AG04450 (cell line): Measurements from ENCODE around the gene CCSER1. TPM values are rescaled to one million over a fixed set of nuclear protein-coding genes. Genes with fewer than 3 reads are reported as not detected.

Experiments
- CTCF ChIA-PET: fragments of 300-600, 350-600 bp; formaldehyde crosslinking; extraction: SDS; loops from one replicate; lab custom pipeline; 2022; ENCODE audit warnings: antibody characterized with exemption, inconsistent platforms; lab: Charles Lee
- POLR2A ChIA-PET: fragments of 350-600 bp; formaldehyde crosslinking; extraction: SDS; loops from one replicate; lab custom pipeline; 2021; ENCODE audit warnings: antibody characterized with exemption, inconsistent platforms; lab: Yijun Ruan, JAX
- DNase-seq: peaks from one replicate; pipeline ENCODE4 v3.0.0-alpha.2; 2011; ENCODE audit warnings: low read depth, low spot score
- H3K27ac ChIP-seq: one replicate; pipeline ENCODE4 v1.5.1; 2012; ENCODE audit warnings: low read depth, low read length, control low read depth
- H3K27me3 ChIP-seq: one replicate; pipeline ENCODE4 v1.6.0; 2012; ENCODE audit warnings: low read length; ENCODE audit not compliant: control insufficient read depth, insufficient read depth
- H3K4me3 ChIP-seq: 2 replicates; pipeline ENCODE4 v1.5.1; 2011; ENCODE audit warnings: mild to moderate bottlenecking, low read depth, low read length, control low read depth
- H3K9me3 ChIP-seq: 2 replicates; pipeline ENCODE4 v1.5.1; 2012; ENCODE audit warnings: low read length; ENCODE audit not compliant: control insufficient read depth, insufficient read depth
- CTCF ChIP-seq: IDR thresholded peaks from 2 replicates; pipeline ENCODE4 v1.5.1; 2011; ENCODE audit warnings: low read depth, low read length, control low read depth, inconsistent platforms
- polyA plus RNA-seq: library from polyadenylated mRNA; depleted of rRNA; stranded (reverse); fragments of >200 nt; gene quantifications from 2 replicates; pipeline ENCODE4 v1.2.3, GENCODE V29; 2011

CCSER1 gene
- polyA plus RNA-seq, 1 experiment, result not detected

- CTCF ChIA-PET, result no interaction called here
- no peaks in the 10 kb centered on the region for H3K27me3 ChIP-seq
- H3K4me3 ChIP-seq, result no peak overlapping the region
- H3K27ac ChIP-seq, result no peak overlapping the region
- POLR2A ChIA-PET, result no interaction called here
- DNase-seq, result no peak
- no peak for TF ChIP-seq CTCF
- no peaks in the 10 kb centered on the region for H3K9me3 ChIP-seq
Measured at GRCh38 chr4:90185416-90185815, 58.2 kb downstream of the CCSER1 start.

- H3K27me3 ChIP-seq, result no peaks in the 10 kb centered on the region
- no peak for TF ChIP-seq CTCF
- H3K4me3 ChIP-seq, result no peak overlapping the region
- no peak for DNase-seq
- CTCF ChIA-PET, result no interaction called here
- POLR2A ChIA-PET, result no interaction called here
- H3K27ac ChIP-seq, result no peak overlapping the region
- H3K9me3 ChIP-seq, result no peaks in the 10 kb centered on the region
Measured at GRCh38 chr4:90186229-90186628, 59.0 kb downstream of the CCSER1 start.

DNA sequence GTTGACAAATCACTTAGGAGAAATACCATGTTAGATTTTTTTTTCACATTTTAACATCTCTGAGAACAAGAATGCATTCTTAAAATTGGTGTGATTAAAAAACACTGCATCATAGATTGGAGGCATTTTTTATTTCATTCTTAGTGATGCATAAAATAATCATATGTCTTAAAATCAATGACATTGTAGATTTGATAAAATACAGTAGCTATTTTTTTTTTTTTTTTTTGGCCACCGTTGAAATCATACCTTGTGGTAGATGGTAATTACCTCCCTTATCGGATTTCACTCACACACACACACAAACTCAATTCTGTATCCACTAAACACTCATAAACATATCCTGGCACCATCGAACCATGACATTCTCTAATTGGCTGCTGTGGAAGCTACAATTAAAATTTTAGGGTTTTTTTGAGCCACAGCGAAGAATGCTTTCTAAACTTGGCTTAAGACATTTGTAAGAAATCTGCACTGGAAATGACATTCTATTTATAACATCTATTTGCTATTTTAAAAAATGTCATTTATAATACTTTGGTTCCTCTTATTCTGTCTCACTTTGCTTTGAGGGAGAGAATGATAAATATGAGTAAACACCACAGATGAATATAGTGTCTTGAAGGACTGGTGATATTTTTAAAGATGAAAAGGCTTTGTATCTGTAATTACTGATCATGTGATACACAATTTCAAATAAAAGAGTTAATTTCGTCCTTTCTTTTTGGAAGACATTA is 60.1 kb downstream of the CCSER1 start:
- CTCF ChIA-PET, result interaction anchor here (0.6 kb wide), 1 partner anchor 237 kb away, joined by 3 read pairs; no protein-coding TSS in a partner anchor

GRCh38 chr4:90189178-90189577 is 62.0 kb downstream of the CCSER1 start:
- no peak for DNase-seq
- Histone ChIP-seq H3K27ac (no peak overlapping the region), H3K27me3 (no peaks in the 10 kb centered on the region), H3K4me3 (no peak overlapping the region), H3K9me3 (no peaks in the 10 kb centered on the region)
- ChIA-PET POLR2A (no interaction called here), CTCF (no interaction called here)
- TF ChIP-seq CTCF, result no peak

More for the DNA sequence above, 60.1 kb downstream of the CCSER1 start:
- Histone ChIP-seq H3K27ac (no peak overlapping the region), H3K27me3 (no peaks in the 10 kb centered on the region), H3K4me3 (no peak overlapping the region), H3K9me3 (no peaks in the 10 kb centered on the region)
- no peak for DNase-seq
- TF ChIP-seq CTCF, result no peak
- POLR2A ChIA-PET, result no interaction called here

DNA sequence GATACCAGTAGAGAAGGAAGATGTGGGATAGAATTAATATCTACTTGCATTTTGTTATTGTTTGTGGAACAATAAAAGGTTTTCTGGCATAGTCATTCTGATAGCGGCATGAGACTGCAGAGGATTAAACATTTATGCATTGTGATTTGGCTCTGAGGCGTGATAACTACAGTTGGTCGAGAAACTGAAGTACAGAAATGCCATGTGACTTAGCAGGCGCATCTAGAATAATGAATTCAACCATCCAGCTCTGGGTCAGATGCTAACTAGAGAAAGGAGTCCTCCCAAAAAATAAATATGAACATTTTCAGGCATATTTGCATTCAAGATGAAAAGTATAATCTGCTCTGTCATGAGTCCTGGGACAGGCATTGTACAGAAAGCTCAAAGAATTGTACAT is 62.8 kb downstream of the CCSER1 start:
- Histone ChIP-seq H3K27ac (no peak overlapping the region), H3K4me3 (no peak overlapping the region), H3K27me3 (no peaks in the 10 kb centered on the region), H3K9me3 (no peaks in the 10 kb centered on the region)
- ChIA-PET POLR2A (no interaction called here), CTCF (no interaction called here)
- no peak for DNase-seq
- TF ChIP-seq CTCF, result no peak
